ENCODE data around the gene ADAM17.

DNA sequence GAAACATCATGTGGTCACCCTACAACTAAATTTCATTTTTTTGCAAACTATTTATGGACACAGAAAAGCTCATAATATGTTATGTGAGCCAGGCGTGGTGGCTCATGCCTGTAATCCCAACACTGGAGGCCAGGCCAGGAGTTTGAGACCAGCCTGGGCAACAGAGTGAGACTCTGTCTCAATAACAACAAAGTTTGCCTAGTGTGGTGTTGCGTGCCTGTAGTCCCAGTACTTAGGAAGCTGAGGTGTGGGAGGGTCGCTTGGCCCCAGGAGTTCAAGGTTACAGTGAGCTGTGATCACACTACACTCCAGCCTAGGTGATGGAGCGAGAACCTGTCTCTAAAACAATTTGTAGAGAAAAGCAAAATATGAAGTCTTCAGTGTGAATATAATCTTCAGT lies 75.5 kb downstream of the ADAM17 start:
- TF ChIP-seq POLR2AphosphoS5 (IDR thresholded peaks at IDR 0.05) (no peak), RAD21 (conservative IDR thresholded peaks at IDR 0.05) (no peak), MXI1 (conservative IDR thresholded peaks at IDR 0.05; ENCODE audit: poor library complexity, severe bottlenecking) (no peak), EZH2 (IDR thresholded peaks at IDR 0.05; ENCODE audit: borderline replicate concordance, insufficient read depth, low read length, poor library complexity, severe bottlenecking) (no peak), EP300 (conservative IDR thresholded peaks at IDR 0.05; ENCODE audit: poor library complexity, severe bottlenecking) (no peak)
- TF ChIP-seq, protein P1, sequence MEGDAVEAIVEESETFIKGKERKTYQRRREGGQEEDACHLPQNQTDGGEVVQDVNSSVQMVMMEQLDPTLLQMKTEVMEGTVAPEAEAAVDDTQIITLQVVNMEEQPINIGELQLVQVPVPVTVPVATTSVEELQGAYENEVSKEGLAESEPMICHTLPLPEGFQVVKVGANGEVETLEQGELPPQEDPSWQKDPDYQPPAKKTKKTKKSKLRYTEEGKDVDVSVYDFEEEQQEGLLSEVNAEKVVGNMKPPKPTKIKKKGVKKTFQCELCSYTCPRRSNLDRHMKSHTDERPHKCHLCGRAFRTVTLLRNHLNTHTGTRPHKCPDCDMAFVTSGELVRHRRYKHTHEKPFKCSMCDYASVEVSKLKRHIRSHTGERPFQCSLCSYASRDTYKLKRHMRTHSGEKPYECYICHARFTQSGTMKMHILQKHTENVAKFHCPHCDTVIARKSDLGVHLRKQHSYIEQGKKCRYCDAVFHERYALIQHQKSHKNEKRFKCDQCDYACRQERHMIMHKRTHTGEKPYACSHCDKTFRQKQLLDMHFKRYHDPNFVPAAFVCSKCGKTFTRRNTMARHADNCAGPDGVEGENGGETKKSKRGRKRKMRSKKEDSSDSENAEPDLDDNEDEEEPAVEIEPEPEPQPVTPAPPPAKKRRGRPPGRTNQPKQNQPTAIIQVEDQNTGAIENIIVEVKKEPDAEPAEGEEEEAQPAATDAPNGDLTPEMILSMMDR (IDR thresholded peaks at IDR 0.05; ENCODE audit: poor library complexity, severe bottlenecking): no peak
- TF ChIP-seq, protein P2, sequence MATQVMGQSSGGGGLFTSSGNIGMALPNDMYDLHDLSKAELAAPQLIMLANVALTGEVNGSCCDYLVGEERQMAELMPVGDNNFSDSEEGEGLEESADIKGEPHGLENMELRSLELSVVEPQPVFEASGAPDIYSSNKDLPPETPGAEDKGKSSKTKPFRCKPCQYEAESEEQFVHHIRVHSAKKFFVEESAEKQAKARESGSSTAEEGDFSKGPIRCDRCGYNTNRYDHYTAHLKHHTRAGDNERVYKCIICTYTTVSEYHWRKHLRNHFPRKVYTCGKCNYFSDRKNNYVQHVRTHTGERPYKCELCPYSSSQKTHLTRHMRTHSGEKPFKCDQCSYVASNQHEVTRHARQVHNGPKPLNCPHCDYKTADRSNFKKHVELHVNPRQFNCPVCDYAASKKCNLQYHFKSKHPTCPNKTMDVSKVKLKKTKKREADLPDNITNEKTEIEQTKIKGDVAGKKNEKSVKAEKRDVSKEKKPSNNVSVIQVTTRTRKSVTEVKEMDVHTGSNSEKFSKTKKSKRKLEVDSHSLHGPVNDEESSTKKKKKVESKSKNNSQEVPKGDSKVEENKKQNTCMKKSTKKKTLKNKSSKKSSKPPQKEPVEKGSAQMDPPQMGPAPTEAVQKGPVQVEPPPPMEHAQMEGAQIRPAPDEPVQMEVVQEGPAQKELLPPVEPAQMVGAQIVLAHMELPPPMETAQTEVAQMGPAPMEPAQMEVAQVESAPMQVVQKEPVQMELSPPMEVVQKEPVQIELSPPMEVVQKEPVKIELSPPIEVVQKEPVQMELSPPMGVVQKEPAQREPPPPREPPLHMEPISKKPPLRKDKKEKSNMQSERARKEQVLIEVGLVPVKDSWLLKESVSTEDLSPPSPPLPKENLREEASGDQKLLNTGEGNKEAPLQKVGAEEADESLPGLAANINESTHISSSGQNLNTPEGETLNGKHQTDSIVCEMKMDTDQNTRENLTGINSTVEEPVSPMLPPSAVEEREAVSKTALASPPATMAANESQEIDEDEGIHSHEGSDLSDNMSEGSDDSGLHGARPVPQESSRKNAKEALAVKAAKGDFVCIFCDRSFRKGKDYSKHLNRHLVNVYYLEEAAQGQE (IDR thresholded peaks at IDR 0.05; ENCODE audit: borderline replicate concordance): no peak
